Hematopoietic multipotent progenitor cell treated with erythropoietin and hydrocortisone succinate and interleukin-3 and kit ligand, for 4 days (in vitro differentiated cells): ENCODE data around the gene SDC3.
A peak's percentile ranks its signal among the peaks of the same experiment; 100 is the strongest.
"Not testable (repeated sequence)": the region's sequence is repeated elsewhere in the genome, so short reads cannot be mapped to it uniquely, and the experiment has no call there.

Source experiments
- DNase-seq: peaks from one replicate; pipeline ENCODE4 v3.0.0-alpha.2; 2015

Gene SDC3

GRCh38 chr1:30908696-30909364, at the start of gene SDC3:
SDC3 (minus strand) TSS chr1:30908758; CDS start chr1:30908586, 172 bp downstream.
- peak; percentile 55 for DNase-seq

GRCh38 chr1:30957560-30958222, 49.1 kb upstream of the SDC3 start:
- DNase-seq = no peak

- DNase-seq = no peak
These were observed 47.0 kb upstream of the SDC3 start for GRCh38 chr1:30955448-30956015.

- DNase-seq = no peak
These were observed 45.1 kb upstream of the SDC3 start for GRCh38 chr1:30953685-30954084.

GRCh38 chr1:30952098-30952497, 43.5 kb upstream of the SDC3 start:
- DNase-seq = no peak

GRCh38 chr1:30950700-30951099, 42.1 kb upstream of the SDC3 start:
- no peak for DNase-seq

GRCh38 chr1:30950053-30950452, 41.5 kb upstream of the SDC3 start:
- no peak for DNase-seq

GRCh38 chr1:30949487-30949838, 40.9 kb upstream of the SDC3 start:
- not testable (repeated sequence) for DNase-seq

GRCh38 chr1:30948813-30949486, 40.4 kb upstream of the SDC3 start:
- not testable (repeated sequence) for DNase-seq

GRCh38 chr1:30948278-30948677, 39.7 kb upstream of the SDC3 start:
- DNase-seq = no peak

- no peak for DNase-seq
These were observed 38.7 kb upstream of the SDC3 start for GRCh38 chr1:30947212-30947611.

GRCh38 chr1:30942326-30942963, 33.9 kb upstream of the SDC3 start:
- DNase-seq = no peak

- no peak for DNase-seq
These were observed 32.0 kb upstream of the SDC3 start for GRCh38 chr1:30940541-30940940.

- no peak for DNase-seq
These were observed 28.1 kb upstream of the SDC3 start for GRCh38 chr1:30936541-30937171.

- not testable (repeated sequence) for DNase-seq
These were observed 27.2 kb upstream of the SDC3 start for GRCh38 chr1:30935758-30936157.

GRCh38 chr1:30934613-30935012, 26.1 kb upstream of the SDC3 start:
- no peak for DNase-seq

- no peak for DNase-seq
These were observed 25.3 kb upstream of the SDC3 start for GRCh38 chr1:30933874-30934252.

GRCh38 chr1:30930631-30931173, 22.1 kb upstream of the SDC3 start:
- no peak for DNase-seq

GRCh38 chr1:30929944-30930525, 21.5 kb upstream of the SDC3 start:
- no peak for DNase-seq

- peak; percentile 80 for DNase-seq
These were observed 20.8 kb upstream of the SDC3 start for GRCh38 chr1:30929135-30929889.

GRCh38 chr1:30928789-30929134, 20.2 kb upstream of the SDC3 start:
- DNase-seq = no peak

GRCh38 chr1:30928171-30928570, 19.6 kb upstream of the SDC3 start:
- DNase-seq = no peak
